Measurements from ENCODE around the gene FBXO33.

DNA sequence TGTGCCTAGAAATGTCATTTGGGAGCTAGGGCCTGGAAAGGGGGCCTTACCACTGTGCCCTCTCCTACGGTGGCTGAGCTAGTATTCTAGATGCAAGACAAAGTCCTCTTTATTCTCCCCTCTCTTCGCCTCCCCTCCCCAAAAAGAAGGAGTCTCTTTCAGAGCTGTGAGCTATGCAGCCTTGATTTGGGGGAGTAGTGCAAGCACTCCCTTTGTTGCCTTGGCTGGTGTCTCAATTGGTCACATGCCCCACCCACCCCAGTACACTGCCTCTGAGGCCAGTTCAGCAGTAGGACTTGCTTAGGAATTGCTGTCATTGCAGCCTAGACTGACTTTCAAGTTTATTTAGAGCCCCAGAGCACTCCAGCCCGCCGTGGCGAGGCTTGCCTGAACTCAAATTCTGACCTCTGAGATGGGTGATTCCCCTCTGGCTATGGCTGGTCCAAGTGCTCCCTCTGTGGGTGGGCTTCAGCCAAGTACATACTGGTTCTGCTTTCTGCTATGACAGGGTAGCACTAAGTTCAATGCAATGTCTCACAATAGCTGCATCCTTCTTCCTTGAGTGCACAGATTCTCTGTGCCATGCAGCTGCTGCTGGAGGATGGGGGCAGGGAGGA, 37.0 kb upstream of the FBXO33 start:
- TF ChIP-seq, protein P1, sequence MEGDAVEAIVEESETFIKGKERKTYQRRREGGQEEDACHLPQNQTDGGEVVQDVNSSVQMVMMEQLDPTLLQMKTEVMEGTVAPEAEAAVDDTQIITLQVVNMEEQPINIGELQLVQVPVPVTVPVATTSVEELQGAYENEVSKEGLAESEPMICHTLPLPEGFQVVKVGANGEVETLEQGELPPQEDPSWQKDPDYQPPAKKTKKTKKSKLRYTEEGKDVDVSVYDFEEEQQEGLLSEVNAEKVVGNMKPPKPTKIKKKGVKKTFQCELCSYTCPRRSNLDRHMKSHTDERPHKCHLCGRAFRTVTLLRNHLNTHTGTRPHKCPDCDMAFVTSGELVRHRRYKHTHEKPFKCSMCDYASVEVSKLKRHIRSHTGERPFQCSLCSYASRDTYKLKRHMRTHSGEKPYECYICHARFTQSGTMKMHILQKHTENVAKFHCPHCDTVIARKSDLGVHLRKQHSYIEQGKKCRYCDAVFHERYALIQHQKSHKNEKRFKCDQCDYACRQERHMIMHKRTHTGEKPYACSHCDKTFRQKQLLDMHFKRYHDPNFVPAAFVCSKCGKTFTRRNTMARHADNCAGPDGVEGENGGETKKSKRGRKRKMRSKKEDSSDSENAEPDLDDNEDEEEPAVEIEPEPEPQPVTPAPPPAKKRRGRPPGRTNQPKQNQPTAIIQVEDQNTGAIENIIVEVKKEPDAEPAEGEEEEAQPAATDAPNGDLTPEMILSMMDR (IDR thresholded peaks at IDR 0.05) = peak; percentile 55
- no peak for TF ChIP-seq EZH2 (IDR thresholded peaks at IDR 0.05; ENCODE audit: borderline replicate concordance, insufficient read depth, low read depth, low read length, poor library complexity, severe bottlenecking)

Measured in B cell (primary cell).